Neural progenitor cell (in vitro differentiated cells): Measurements from ENCODE around the gene PXDC1. TPM values are rescaled to one million over a fixed set of nuclear protein-coding genes. Genes with fewer than 3 reads are reported as not detected.

Source experiments
- DNase-seq: peaks from one replicate; pipeline ENCODE4 v3.0.0-alpha.2; 2016; ENCODE audit warnings: low spot score
- H2AFZ ChIP-seq: fragments of 200-600 bp; sonication (generic); replicated peaks from 2 replicates; pipeline ENCODE4 v1.6.1; 2016; ENCODE audit warnings: antibody characterized with exemption
- H3F3A ChIP-seq: fragments of 200-600 bp; sonication (generic); 2 replicates; pipeline ENCODE4 v1.6.1; 2016; ENCODE audit warnings: antibody characterized with exemption, low read depth
- H3K27ac ChIP-seq: fragments of 200-600 bp; sonication (generic); 2 replicates; pipeline ENCODE4 v1.5.1; 2016; ENCODE audit warnings: mild to moderate bottlenecking
- H3K27me3 ChIP-seq: fragments of 200-600 bp; sonication (generic); 2 replicates; pipeline ENCODE4 v1.6.1; 2016; ENCODE audit warnings: mild to moderate bottlenecking, moderate library complexity
- H3K36me3 ChIP-seq: fragments of 200-600 bp; sonication (generic); 2 replicates; pipeline ENCODE4 v1.5.1; 2016
- H3K4me1 ChIP-seq: fragments of 200-600 bp; sonication (generic); 2 replicates; pipeline ENCODE4 v1.6.1; 2016; ENCODE audit warnings: mixed run types
- H3K4me2 ChIP-seq: fragments of 200-600 bp; sonication (generic); 2 replicates; pipeline ENCODE4 v1.6.1; 2016
- H3K4me3 ChIP-seq: fragments of 200-600 bp; sonication (generic); 2 replicates; pipeline ENCODE4 v1.5.1; 2016
- H3K79me2 ChIP-seq: fragments of 200-600 bp; sonication (generic); 2 replicates; pipeline ENCODE4 v1.6.1; 2016; ENCODE audit warnings: low read depth
- H3K9ac ChIP-seq: fragments of 200-600 bp; sonication (generic); 2 replicates; pipeline ENCODE4 v1.6.1; 2016
- H3K9me3 ChIP-seq: fragments of 200-600 bp; sonication (generic); 2 replicates; pipeline ENCODE4 v1.5.1; 2016; ENCODE audit warnings: low read depth
- H4K20me1 ChIP-seq: fragments of 200-600 bp; sonication (generic); 2 replicates; pipeline ENCODE4 v1.6.1; 2016; ENCODE audit warnings: low read depth
- H3K27ac Mint-ChIP-seq: 3 replicates; pipeline ENCODE4 v1.8.0; 2021; ENCODE audit warnings: mixed read lengths
- H3K27me3 Mint-ChIP-seq: 2 replicates; pipeline ENCODE4 v1.8.0; 2022; ENCODE audit warnings: low read depth, mild to moderate bottlenecking, inconsistent platforms, moderate library complexity, mixed read lengths; ENCODE audit not compliant: insufficient read depth
- H3K36me3 Mint-ChIP-seq: 3 replicates; pipeline ENCODE4 v1.8.0; 2021; ENCODE audit warnings: mixed read lengths
- H3K4me1 Mint-ChIP-seq: 3 replicates; pipeline ENCODE4 v1.8.0; 2021; ENCODE audit warnings: mixed read lengths
- H3K4me3 Mint-ChIP-seq: 3 replicates; pipeline ENCODE4 v1.8.0; 2021; ENCODE audit warnings: mild to moderate bottlenecking, moderate library complexity, mixed read lengths
- H3K9me3 Mint-ChIP-seq: 3 replicates; pipeline ENCODE4 v1.8.0; 2020; ENCODE audit warnings: mixed read lengths
- EZH2 ChIP-seq: fragments of 200-600 bp; sonication (generic); IDR thresholded peaks from 2 replicates; pipeline ENCODE4 v1.6.1; 2017; ENCODE audit warnings: antibody characterized with exemption, mild to moderate bottlenecking, moderate library complexity
- EZH2phosphoT487 ChIP-seq: fragments of 200-600 bp; sonication (generic); IDR thresholded peaks from 2 replicates; pipeline ENCODE4 v1.6.1; 2017; ENCODE audit warnings: antibody characterized with exemption
- total RNA-seq: library from RNA; depleted of rRNA; stranded (reverse); fragments of >200 nt; gene quantifications from 2 replicates; pipeline ENCODE4 v1.2.3, GENCODE V29; 2015; ENCODE audit warnings: low replicate concordance
- TF ChIP-seq, protein P1 (sequence below): fragments of 200-600 bp; sonication (generic); IDR thresholded peaks from 2 replicates; pipeline ENCODE4 v1.5.1; 2017; ENCODE audit warnings: antibody characterized with exemption, mild to moderate bottlenecking

PXDC1 gene
- total RNA-seq, 1 donor from 2014 or later: 2.0 TPM

DNA sequence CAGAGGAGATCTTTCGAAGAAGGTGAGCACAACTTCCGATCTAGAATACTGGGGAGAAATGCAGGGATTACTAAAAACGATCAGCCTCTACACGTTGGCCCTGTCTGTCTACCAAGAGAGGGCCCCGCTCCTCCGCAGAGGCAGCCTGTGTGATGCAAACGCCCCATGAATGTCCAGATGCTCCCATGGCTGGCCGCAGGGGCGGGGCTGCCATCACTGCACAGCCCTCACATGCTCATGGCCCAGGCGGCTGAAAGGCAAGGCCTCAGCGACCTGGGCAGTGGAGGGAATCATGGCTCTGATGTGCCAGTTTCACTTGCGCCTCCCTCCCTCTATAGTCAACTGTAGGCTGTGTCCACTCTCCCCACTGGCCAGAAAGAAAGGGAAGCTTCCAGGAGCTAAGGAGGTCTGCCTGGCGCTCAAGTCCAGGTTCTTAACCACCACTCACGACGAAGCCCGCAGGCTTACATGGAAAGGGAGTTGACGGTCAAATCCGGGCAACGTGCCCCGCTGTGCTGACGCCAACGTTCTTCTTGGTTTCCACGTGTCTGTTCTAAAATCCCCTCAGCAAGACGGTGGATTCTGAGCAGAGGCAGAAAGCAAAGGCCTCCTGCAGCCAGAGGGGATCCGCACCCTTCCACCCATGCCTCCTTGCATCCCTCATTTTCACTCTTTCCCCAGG, 14.2 kb downstream of the PXDC1 start:
- Histone ChIP-seq H3K4me2 (no peak overlapping the region), H4K20me1 (no peaks in the 10 kb centered on the region), H3K27me3 (peaks cover 19% of the 10 kb centered on the region), H3K27ac (no peak overlapping the region), H3K4me3 (no peak overlapping the region), H3K9me3 (peaks cover 4% of the 10 kb centered on the region), H3F3A (no peaks in the 10 kb centered on the region), H3K4me1 (no peaks in the 10 kb centered on the region), H3K9ac (no peak overlapping the region), H3K79me2 (no peaks in the 10 kb centered on the region), H3K36me3 (no peaks in the 10 kb centered on the region), H2AFZ (no peak overlapping the region)
- DNase-seq: no peak
- H3K27ac Mint-ChIP-seq: no peak overlapping the region
- TF ChIP-seq, protein P1, sequence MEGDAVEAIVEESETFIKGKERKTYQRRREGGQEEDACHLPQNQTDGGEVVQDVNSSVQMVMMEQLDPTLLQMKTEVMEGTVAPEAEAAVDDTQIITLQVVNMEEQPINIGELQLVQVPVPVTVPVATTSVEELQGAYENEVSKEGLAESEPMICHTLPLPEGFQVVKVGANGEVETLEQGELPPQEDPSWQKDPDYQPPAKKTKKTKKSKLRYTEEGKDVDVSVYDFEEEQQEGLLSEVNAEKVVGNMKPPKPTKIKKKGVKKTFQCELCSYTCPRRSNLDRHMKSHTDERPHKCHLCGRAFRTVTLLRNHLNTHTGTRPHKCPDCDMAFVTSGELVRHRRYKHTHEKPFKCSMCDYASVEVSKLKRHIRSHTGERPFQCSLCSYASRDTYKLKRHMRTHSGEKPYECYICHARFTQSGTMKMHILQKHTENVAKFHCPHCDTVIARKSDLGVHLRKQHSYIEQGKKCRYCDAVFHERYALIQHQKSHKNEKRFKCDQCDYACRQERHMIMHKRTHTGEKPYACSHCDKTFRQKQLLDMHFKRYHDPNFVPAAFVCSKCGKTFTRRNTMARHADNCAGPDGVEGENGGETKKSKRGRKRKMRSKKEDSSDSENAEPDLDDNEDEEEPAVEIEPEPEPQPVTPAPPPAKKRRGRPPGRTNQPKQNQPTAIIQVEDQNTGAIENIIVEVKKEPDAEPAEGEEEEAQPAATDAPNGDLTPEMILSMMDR: no peak
- TF ChIP-seq EZH2phosphoT487 (no peak), EZH2 (no peak)
- no peak overlapping the region for H3K4me3 Mint-ChIP-seq
- H3K36me3 Mint-ChIP-seq: peaks cover 34% of the 10 kb centered on the region
- H3K27me3 Mint-ChIP-seq: peaks cover 5% of the 10 kb centered on the region
- peaks cover 10% of the 10 kb centered on the region for H3K4me1 Mint-ChIP-seq
- H3K9me3 Mint-ChIP-seq: peaks cover 14% of the 10 kb centered on the region

DNA sequence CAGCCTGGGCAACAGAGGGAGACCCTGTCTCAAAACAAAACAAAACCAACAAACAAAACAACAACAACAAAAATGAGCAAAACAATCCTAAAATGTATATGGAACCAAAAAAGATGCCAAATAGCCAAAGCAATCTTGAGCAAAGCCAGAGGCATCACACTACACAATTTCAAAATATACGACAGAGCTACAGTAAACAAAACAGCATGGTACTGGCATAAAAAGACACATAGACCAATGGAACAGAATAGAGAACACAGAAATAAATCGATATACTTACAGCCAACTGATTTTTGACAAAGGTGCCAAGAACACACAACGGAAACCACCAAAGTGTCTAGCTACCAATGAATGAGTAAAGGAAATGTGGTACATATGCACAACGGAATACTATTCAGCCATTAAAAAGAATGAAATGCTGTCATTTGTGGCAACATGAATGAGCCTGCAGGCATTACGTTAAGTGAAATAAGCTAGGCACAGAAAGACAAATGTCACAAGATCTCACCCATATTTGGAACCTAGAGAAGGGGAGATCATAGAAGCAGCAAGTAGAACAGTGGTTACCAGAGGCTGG, 16.4 kb downstream of the PXDC1 start:
- Histone ChIP-seq H3F3A (no peaks in the 10 kb centered on the region), H4K20me1 (no peaks in the 10 kb centered on the region), H3K79me2 (no peaks in the 10 kb centered on the region), H3K9ac (no peak overlapping the region), H3K9me3 (peaks cover 4% of the 10 kb centered on the region), H3K4me3 (no peak overlapping the region), H3K4me2 (no peak overlapping the region), H3K27ac (no peak overlapping the region), H3K36me3 (no peaks in the 10 kb centered on the region), H3K4me1 (no peaks in the 10 kb centered on the region), H3K27me3 (no peaks in the 10 kb centered on the region), H2AFZ (no peak overlapping the region)
- peaks cover 5% of the 10 kb centered on the region for H3K27me3 Mint-ChIP-seq
- H3K36me3 Mint-ChIP-seq: peaks cover 34% of the 10 kb centered on the region
- no peak for DNase-seq
- H3K9me3 Mint-ChIP-seq: peaks cover 14% of the 10 kb centered on the region
- no peak overlapping the region for H3K27ac Mint-ChIP-seq
- H3K4me1 Mint-ChIP-seq: peaks cover 15% of the 10 kb centered on the region
- no peak for TF ChIP-seq EZH2phosphoT487
- TF ChIP-seq, protein P1: no peak
- no peak overlapping the region for H3K4me3 Mint-ChIP-seq

DNA sequence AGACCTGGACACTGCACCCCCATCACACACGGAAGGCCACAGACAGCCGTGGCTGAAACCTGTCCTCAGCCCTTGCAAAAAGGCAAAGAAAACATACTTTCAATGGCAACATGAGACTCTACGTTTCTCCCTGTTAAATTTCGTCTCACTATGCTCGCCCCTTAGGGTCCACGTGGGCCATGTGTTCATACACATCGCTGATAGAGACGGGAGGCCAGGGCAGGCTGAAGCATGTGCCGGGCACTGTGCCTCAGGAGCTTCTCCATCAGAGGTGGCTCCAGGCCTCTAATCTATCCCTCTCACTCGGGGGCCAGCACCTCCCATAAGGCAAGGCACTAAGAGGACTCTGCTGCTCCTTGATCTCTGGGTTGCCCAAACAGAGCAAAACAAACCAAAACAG, 17.5 kb downstream of the PXDC1 start:
- Histone ChIP-seq H2AFZ (no peak overlapping the region), H3K27me3 (no peaks in the 10 kb centered on the region), H3K4me1 (no peaks in the 10 kb centered on the region), H3K9ac (no peak overlapping the region), H3K79me2 (no peaks in the 10 kb centered on the region), H3K4me2 (no peak overlapping the region), H3F3A (no peaks in the 10 kb centered on the region), H3K27ac (no peak overlapping the region), H3K36me3 (no peaks in the 10 kb centered on the region), H3K9me3 (peaks cover 4% of the 10 kb centered on the region), H3K4me3 (no peak overlapping the region), H4K20me1 (no peaks in the 10 kb centered on the region)
- no peak for DNase-seq
- Mint-ChIP-seq H3K27me3 (peaks cover 5% of the 10 kb centered on the region), H3K9me3 (peaks cover 14% of the 10 kb centered on the region), H3K4me3 (no peak overlapping the region), H3K36me3 (peaks cover 34% of the 10 kb centered on the region), H3K27ac (no peak overlapping the region), H3K4me1 (peaks cover 15% of the 10 kb centered on the region)
- no peak for TF ChIP-seq EZH2
- TF ChIP-seq EZH2phosphoT487: no peak
- TF ChIP-seq, protein P1: no peak
